ENCODE results near the gene HTR6. TPM values are rescaled to one million over a fixed set of nuclear protein-coding genes. Genes with fewer than 3 reads are reported as not detected.

Gene HTR6
- total and polyA plus RNA-seq, 5 experiments from 2014 or later = 0.20 to 0.38 TPM; not detected in 3

- Mint-ChIP-seq H3K36me3 (peaks cover 0 to 6% (median 0%) of the 10 kb centered on the region in 3 donors), H3K27me3 (no peaks in the 10 kb centered on the region), H3K4me1 (peaks cover 22 to 34% (median 29%) of the 10 kb centered on the region in 4 donors), H3K9me3 (no peaks in the 10 kb centered on the region), H3K27ac (peak overlapping the region in 2 of 10 donors; percentile 29), H3K4me3 (no peak overlapping the region)
- ATAC-seq (peak; percentile 67 to 76), DNase-seq (peak in 9 of 10 donors; percentile 35 to 76 (median 53))
- POLR2A ChIA-PET = interaction anchor here (0.6 to 1.4 kb wide), 7 partner anchors 8 to 339 kb away, joined by 3 to 8 read pairs (median 4); partner anchors contain the start of gene SLC66A1
Observed at GRCh38 chr1:19651141-19651737, 13.4 kb upstream of the HTR6 start.

DNA sequence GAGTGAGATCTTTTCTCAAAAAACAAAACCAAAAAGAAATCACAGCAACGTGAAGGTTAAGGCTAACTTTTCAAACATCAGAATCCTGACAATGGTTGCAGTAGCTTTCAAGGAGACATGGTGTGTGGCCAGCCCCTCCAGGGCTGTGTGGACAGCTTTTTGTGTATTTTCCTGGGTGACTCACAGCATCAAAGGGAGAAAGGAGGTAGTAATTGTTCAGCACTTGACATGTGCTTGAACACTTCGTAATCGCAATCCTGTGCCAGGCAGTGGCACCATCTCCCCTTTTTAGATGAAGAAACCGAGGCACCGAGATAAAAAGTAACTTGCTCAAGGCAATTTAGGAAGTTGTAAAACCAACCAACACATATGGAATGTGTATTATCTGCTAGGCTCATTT is 10.3 kb upstream of the HTR6 start:
- H3K4me3 Mint-ChIP-seq = no peak overlapping the region
- ATAC-seq = no peak
- no peak for DNase-seq
- H3K4me1 Mint-ChIP-seq = peaks cover 10 to 14% (median 12%) of the 10 kb centered on the region in 4 donors
- H3K36me3 Mint-ChIP-seq = peaks cover 0 to 6% (median 0%) of the 10 kb centered on the region in 3 donors
- no peaks in the 10 kb centered on the region for H3K9me3 Mint-ChIP-seq
- peak overlapping the region in 1 of 10 donors; percentile 55 for H3K27ac Mint-ChIP-seq
- peaks cover 0 to 2% (median 0%) of the 10 kb centered on the region in 5 donors for H3K27me3 Mint-ChIP-seq
- POLR2A ChIA-PET = no interaction called here

- peaks cover 14 to 20% (median 16%) of the 10 kb centered on the region in 4 donors for H3K4me1 Mint-ChIP-seq
- ATAC-seq = no peak
- H3K4me3 Mint-ChIP-seq = no peak overlapping the region
- peak overlapping the region in 2 of 10 donors; percentile 15 to 64 for H3K27ac Mint-ChIP-seq
- H3K36me3 Mint-ChIP-seq = peaks cover 0 to 6% (median 0%) of the 10 kb centered on the region in 3 donors
- no peaks in the 10 kb centered on the region for H3K9me3 Mint-ChIP-seq
- POLR2A ChIA-PET = no interaction called here
- DNase-seq = no peak
- H3K27me3 Mint-ChIP-seq = peaks cover 0 to 7% (median 0%) of the 10 kb centered on the region in 5 donors
Observed at GRCh38 chr1:19654886-19655717, 9.6 kb upstream of the HTR6 start.

DNA sequence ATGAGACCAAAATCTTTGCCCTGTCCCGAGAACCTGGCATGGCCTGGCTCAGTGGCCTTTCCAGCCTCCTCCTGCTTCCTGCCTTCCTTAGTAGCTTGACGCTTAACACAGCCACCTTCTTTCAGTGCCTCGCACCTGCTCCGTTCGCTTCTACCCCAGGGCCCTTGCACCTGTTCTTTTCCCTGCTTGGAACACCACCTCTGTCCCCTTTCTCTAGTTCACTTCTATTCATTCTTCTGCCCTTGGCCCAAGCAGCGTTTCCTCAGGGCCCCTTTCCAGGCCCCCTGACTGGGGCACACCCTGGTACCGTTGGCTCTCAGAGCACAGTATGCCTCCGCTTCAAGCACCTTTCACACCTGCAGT is 9.0 kb upstream of the HTR6 start:
- Mint-ChIP-seq H3K36me3 (peaks cover 0 to 6% (median 0%) of the 10 kb centered on the region in 3 donors), H3K27ac (peak overlapping the region in 2 of 10 donors; percentile 15 to 64), H3K4me3 (peak overlapping the region in 1 of 10 donors; percentile 35), H3K4me1 (peaks cover 11 to 16% (median 15%) of the 10 kb centered on the region in 4 donors), H3K9me3 (no peaks in the 10 kb centered on the region), H3K27me3 (peaks cover 0 to 13% (median 0%) of the 10 kb centered on the region in 5 donors)
- DNase-seq (no peak), ATAC-seq (no peak)
- POLR2A ChIA-PET = no interaction called here

GRCh38 chr1:19656134-19656779 is 8.4 kb upstream of the HTR6 start:
- ATAC-seq (no peak), DNase-seq (no peak)
- peaks cover 0 to 5% (median 0%) of the 10 kb centered on the region in 3 donors for H3K36me3 Mint-ChIP-seq
- peak overlapping the region in 1 of 10 donors; percentile 64 for H3K27ac Mint-ChIP-seq
- H3K27me3 Mint-ChIP-seq = peaks cover 0 to 14% (median 0%) of the 10 kb centered on the region in 5 donors
- no peak overlapping the region for H3K4me3 Mint-ChIP-seq
- H3K9me3 Mint-ChIP-seq = no peaks in the 10 kb centered on the region
- H3K4me1 Mint-ChIP-seq = peaks cover 10 to 14% (median 12%) of the 10 kb centered on the region in 4 donors
- POLR2A ChIA-PET = interaction anchor here (0.6 kb wide), 1 partner anchor 61 kb away, joined by 5 read pairs; no protein-coding TSS in a partner anchor

- Mint-ChIP-seq H3K4me1 (peaks cover 8 to 14% (median 12%) of the 10 kb centered on the region in 4 donors), H3K9me3 (no peaks in the 10 kb centered on the region), H3K36me3 (peaks cover 0 to 3% (median 0%) of the 10 kb centered on the region in 3 donors), H3K27ac (peak overlapping the region in 1 of 10 donors; percentile 64), H3K4me3 (no peak overlapping the region), H3K27me3 (peaks cover 0 to 14% (median 2%) of the 10 kb centered on the region in 5 donors)
- ATAC-seq (no peak), DNase-seq (no peak)
- POLR2A ChIA-PET = interaction anchor here (0.6 kb wide), 1 partner anchor 61 kb away, joined by 5 read pairs; no protein-coding TSS in a partner anchor
Observed at GRCh38 chr1:19656780-19657466, 7.8 kb upstream of the HTR6 start.

GRCh38 chr1:19657511-19657910 is 7.2 kb upstream of the HTR6 start:
- peaks cover 8 to 16% (median 12%) of the 10 kb centered on the region in 4 donors for H3K4me1 Mint-ChIP-seq
- H3K9me3 Mint-ChIP-seq = no peaks in the 10 kb centered on the region
- H3K27ac Mint-ChIP-seq = peak overlapping the region in 1 of 10 donors; percentile 81
- peaks cover 0 to 2% (median 0%) of the 10 kb centered on the region in 3 donors for H3K36me3 Mint-ChIP-seq
- ATAC-seq = no peak
- peaks cover 0 to 14% (median 2%) of the 10 kb centered on the region in 5 donors for H3K27me3 Mint-ChIP-seq
- POLR2A ChIA-PET = interaction anchor here (0.7 kb wide), 1 partner anchor 73 kb away, joined by 4 read pairs; no protein-coding TSS in a partner anchor
- DNase-seq = no peak
- no peak overlapping the region for H3K4me3 Mint-ChIP-seq

- Mint-ChIP-seq H3K4me1 (peaks cover 8 to 18% (median 12%) of the 10 kb centered on the region in 4 donors), H3K27ac (peak overlapping the region in 1 of 10 donors; percentile 81), H3K9me3 (no peaks in the 10 kb centered on the region), H3K4me3 (no peak overlapping the region), H3K27me3 (peaks cover 0 to 19% (median 5%) of the 10 kb centered on the region in 5 donors), H3K36me3 (peaks cover 0 to 2% (median 0%) of the 10 kb centered on the region in 3 donors)
- no peak for DNase-seq
- POLR2A ChIA-PET = interaction anchor here (0.6 to 0.7 kb wide), 2 partner anchors 68 to 72 kb away, joined by 3 to 4 read pairs; no protein-coding TSS in a partner anchor
- ATAC-seq = no peak
Observed at GRCh38 chr1:19658186-19658585, 6.5 kb upstream of the HTR6 start.

DNA sequence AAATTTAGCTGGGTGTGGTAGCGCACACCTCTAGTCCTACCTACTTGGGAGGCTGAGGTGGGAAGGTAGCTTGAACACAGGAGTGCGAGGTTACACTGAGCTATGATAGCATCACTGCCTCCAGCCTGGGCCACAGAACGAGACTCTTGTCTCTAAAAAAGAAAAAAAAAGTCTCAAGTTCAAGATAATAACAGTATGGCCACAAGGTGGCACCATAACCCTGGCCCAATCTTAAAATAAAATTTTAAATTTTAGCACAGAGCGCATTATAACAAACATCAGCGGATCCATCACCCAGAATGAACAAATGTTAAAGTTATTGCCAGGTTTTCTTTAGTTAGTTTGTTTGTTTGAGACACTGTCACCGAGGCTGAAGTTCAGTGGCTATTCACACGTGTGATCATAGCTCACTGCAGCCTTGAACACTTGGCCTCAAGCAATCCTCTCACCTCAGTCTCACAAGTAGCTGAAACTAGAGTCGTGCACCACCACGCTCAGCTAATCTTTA is 2.9 kb upstream of the HTR6 start:
- H3K9me3 Mint-ChIP-seq = no peaks in the 10 kb centered on the region
- peak in 1 of 2 donors; percentile 29 for ATAC-seq
- H3K27ac Mint-ChIP-seq = peak overlapping the region in 1 of 10 donors; percentile 70
- H3K27me3 Mint-ChIP-seq = peaks cover 4 to 49% (median 17%) of the 10 kb centered on the region in 5 donors
- H3K36me3 Mint-ChIP-seq = peaks cover 0 to 2% (median 0%) of the 10 kb centered on the region in 3 donors
- peak in 6 of 10 donors; percentile 31 to 70 (median 49) for DNase-seq
- POLR2A ChIA-PET = interaction anchor here (1.7 kb wide), 1 partner anchor 43 kb away, joined by 7 read pairs; no protein-coding TSS in a partner anchor
- no peak overlapping the region for H3K4me3 Mint-ChIP-seq
- peaks cover 13 to 28% (median 21%) of the 10 kb centered on the region in 4 donors for H3K4me1 Mint-ChIP-seq

- Mint-ChIP-seq H3K27me3 (peaks cover 4 to 55% (median 21%) of the 10 kb centered on the region in 5 donors), H3K9me3 (no peaks in the 10 kb centered on the region), H3K4me3 (no peak overlapping the region), H3K4me1 (peaks cover 16 to 31% (median 22%) of the 10 kb centered on the region in 4 donors), H3K36me3 (peaks cover 0 to 2% (median 0%) of the 10 kb centered on the region in 3 donors), H3K27ac (peak overlapping the region in 1 of 10 donors; percentile 34)
- ATAC-seq (no peak), DNase-seq (no peak)
- POLR2A ChIA-PET = interaction anchor here (1.7 kb wide), 1 partner anchor 42 kb away, joined by 7 read pairs; no protein-coding TSS in a partner anchor
Observed at GRCh38 chr1:19662313-19662712, 2.4 kb upstream of the HTR6 start.

- no peaks in the 10 kb centered on the region for H3K9me3 Mint-ChIP-seq
- POLR2A ChIA-PET = no interaction called here
- peaks cover 13 to 25% (median 18%) of the 10 kb centered on the region in 4 donors for H3K4me1 Mint-ChIP-seq
- H3K36me3 Mint-ChIP-seq = peaks cover 0 to 2% (median 0%) of the 10 kb centered on the region in 3 donors
- H3K27ac Mint-ChIP-seq = no peak overlapping the region
- H3K4me3 Mint-ChIP-seq = peak overlapping the region; percentile 48 to 85 (median 66)
- DNase-seq = no peak
- peak in 1 of 2 donors; percentile 9 for ATAC-seq
- H3K27me3 Mint-ChIP-seq = peaks cover 6 to 75% (median 29%) of the 10 kb centered on the region in 5 donors
Observed at GRCh38 chr1:19665186-19665495, 466 bp downstream of the HTR6 start.

Measured in naive thymus-derived CD8-positive, alpha-beta T cell (primary cell).